Inflammatory macrophage (primary cell): ENCODE results near the gene ITPR3.

Source experiments
- DNase-seq, 2 donors: peaks; one replicate each; pipeline ENCODE4 v3.0.0-alpha.2; 2020 to 2022

ITPR3 gene

GRCh38 chr6:33639559-33639958 is 18.4 kb downstream of the ITPR3 start:
- no peak for DNase-seq

GRCh38 chr6:33640361-33640760 is 19.2 kb downstream of the ITPR3 start:
- DNase-seq, result no peak

GRCh38 chr6:33641144-33641543 is 20.0 kb downstream of the ITPR3 start:
- no peak for DNase-seq

GRCh38 chr6:33641602-33642001 is 20.5 kb downstream of the ITPR3 start:
- DNase-seq, result no peak

DNA sequence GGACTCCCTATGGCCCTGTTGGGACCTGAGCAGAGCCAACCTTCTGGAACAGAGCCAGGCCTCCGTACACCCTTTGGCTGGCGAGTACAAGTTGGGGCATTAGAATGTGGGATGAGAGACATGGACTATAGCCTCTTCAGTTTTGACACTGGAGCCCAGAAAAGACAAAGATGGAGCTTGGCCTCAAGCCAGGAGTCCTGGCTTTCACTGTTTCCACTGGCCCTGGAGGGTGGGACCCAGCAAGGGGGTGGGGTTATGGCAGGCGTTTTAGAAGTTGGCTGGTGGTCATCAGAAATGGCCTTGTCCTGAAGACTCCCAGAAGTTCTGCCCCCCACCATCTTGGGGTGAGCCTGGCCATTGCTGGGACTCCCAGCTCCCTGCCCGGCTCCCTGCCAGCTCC is 21.8 kb downstream of the ITPR3 start:
- DNase-seq, result no peak

DNA sequence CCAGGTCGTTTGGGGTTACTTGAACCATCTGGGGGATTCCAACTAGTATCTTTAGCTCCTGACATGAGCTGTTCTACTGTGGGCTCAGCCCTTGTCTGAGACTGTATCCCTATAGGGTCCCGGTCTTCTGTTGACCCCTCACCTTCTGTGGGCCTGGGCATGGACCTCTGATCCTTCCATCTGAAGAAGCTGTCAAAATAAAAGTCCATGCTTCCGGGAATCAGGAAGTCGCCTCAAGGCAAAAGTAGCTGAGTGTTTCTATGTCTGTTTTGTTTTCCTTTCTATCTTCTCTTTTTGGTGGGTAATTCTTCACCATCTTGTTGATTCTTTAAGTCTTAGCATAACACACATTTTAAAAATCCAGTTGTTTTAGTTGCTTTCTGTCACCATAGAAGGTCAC is 30.3 kb downstream of the ITPR3 start:
- DNase-seq, result no peak

DNA sequence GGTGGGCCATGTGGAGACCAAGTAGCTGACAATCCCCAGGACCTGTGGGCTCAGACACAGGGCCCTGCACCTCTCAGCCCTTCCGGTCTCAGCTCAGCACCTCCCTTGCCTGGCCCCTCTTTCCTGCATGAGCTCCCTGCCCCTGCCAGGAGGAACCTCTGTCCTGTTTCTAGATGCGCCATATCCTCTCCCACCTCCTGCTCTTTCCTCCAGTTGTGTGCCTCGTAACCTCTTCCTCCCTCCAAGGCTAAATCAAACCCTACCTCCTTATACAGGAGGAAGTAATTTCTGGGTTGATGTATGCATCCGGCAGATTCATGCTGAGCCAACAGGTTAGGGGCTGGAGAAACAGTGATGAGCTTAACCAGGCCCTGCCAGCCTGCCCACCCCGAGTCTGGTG is 30.9 kb downstream of the ITPR3 start:
- DNase-seq, result no peak

DNA sequence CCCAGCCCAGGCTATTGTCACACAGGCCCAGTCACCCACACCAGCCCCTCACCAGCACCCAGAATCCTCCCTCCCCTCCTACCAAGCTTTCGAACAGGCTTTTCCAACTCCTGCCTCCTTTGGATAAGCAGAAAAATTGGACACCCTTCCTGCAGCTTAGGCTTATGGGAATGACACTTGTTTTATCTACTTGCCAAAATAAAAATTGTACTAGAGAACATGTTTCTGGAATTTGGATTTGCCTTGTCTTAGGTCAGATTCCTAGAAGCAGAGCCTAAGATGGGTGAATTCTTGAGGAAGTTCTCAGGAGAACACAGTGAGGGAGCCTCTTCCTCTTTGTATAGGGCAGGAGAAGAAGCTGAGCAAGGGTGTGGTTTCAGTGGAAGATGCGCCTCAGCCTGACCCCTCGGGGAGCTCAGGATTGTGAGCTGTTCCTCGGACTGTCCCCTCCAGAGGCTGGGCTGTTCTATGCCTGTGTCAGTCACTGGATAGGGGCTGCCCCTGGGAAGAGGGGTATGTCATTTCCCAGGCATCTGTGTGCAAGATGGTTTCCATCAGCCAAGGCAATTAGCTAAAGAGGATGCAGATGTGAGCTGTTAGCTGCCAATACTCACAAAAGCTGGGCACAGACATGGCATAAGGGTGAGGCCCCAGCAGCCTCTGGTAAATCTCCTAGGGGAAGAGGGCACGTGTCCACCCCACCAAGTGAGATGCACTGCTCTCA is 33.9 kb downstream of the ITPR3 start:
- DNase-seq, result peak; percentile 30 to 39

DNA sequence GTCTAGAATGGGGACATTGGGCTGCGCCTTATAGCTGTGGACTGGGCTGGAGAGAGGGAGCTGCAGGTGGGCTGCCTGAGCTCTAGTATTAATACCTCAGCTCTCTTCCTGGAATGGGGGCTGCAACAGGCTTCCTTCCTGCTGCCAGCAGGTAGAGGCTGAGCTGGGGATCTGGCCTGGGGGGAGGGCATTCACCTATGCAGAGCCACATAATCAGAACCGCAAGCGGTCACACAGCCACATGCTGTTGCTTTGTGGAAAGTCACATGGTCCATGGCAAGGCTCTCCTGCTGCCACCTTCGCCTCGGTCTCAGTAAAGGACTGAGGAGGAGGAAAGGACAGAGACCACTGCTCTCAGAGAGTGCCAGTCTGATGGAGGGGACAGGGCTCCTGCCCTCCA is 35.7 kb downstream of the ITPR3 start:
- DNase-seq, result no peak

DNA sequence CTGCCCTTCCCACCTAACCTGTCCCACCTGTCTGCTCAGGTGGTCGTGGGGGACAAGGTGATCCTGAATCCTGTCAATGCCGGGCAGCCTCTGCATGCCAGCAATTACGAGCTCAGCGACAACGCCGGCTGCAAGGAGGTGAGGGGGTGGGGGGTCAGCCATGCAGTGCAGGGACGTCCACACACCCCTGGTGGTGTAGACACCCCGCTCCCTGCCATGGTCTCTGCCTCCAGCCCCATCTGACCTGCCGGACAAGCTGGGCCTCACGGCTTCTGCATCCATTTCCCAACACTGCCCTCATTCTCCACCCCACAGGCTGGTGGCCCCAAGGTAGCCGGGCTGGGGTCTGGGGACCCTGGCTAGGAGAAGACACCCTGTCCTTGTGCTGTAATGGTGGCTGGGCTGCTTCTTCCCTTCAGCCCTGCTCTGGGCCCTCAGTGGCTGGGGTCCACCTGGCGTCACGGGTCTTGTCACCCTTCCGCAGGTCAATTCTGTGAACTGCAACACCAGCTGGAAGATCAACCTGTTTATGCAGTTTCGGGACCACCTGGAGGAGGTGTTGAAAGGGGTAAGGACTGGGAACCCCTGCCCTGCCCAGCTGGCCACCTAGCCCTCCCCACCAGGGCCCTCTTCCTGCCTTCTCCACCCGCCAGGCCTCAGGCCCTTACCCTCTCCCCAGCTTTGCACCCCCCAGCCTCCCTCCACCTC is 38.0 kb downstream of the ITPR3 start:
- no peak for DNase-seq

- no peak for DNase-seq
Measured at GRCh38 chr6:33659986-33660385, 38.9 kb downstream of the ITPR3 start.

- DNase-seq, result no peak
Measured at GRCh38 chr6:33661106-33661838, 40.1 kb downstream of the ITPR3 start.

GRCh38 chr6:33662318-33662717 is 41.2 kb downstream of the ITPR3 start:
- no peak for DNase-seq

DNA sequence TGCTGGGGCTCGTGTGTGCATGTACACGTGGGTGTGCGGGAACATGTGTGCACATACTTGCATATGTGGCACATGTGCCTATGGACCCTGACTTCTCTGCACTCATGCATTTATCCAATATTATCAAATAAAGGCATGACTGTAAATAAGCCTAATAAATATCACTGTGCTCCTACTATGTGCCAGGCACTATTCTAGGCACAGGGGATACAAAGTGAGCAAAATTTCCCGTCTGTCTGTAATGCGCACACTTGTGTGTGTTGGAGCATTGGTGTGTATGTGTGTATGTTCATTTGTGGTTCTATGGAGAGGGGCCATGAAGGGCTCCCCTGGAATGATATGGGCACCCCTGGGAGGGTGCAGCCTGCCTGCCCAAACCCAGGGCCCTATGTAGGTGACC is 41.9 kb downstream of the ITPR3 start:
- no peak for DNase-seq

- no peak for DNase-seq
Measured at GRCh38 chr6:33663727-33664449, 42.8 kb downstream of the ITPR3 start.

GRCh38 chr6:33664506-33665057 is 43.5 kb downstream of the ITPR3 start:
- DNase-seq, result no peak

DNA sequence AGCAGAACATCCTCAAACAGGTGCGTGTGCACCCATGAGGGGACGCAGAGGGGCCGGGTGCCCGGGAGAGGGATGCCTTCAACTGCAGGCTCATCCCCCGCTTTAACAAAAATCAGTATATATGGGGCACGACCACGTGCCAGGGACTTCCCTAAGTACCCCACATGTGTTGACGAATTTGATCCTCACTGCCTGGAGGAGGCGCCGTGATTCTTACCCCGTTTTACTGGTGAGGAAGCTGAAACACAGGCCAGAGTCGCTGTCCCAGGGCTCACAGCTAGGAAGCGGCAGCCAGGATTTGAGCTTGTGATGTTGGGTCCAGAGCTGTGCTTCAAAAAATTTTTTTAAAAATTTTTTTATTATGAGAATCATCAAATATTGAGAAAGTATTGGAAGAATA is 44.8 kb downstream of the ITPR3 start:
- no peak for DNase-seq

GRCh38 chr6:33667072-33667471 is 46.0 kb downstream of the ITPR3 start:
- DNase-seq, result no peak

GRCh38 chr6:33667776-33668175 is 46.7 kb downstream of the ITPR3 start:
- DNase-seq, result no peak

- DNase-seq, result no peak
Measured at GRCh38 chr6:33668328-33668727, 47.2 kb downstream of the ITPR3 start.

GRCh38 chr6:33668914-33669313 is 47.8 kb downstream of the ITPR3 start:
- no peak for DNase-seq

- DNase-seq, result no peak
Measured at GRCh38 chr6:33670086-33670660, 49.1 kb downstream of the ITPR3 start.
